K562 (cell line): ENCODE results near the gene TRIM24. TPM values are rescaled to one million over a fixed set of nuclear protein-coding genes. Genes with fewer than 3 reads are reported as not detected.

ENCODE experiments used
- ATAC-seq: fragments of 200-7000 bp; cut with Tn5 transposase; 3 replicates; pipeline ENCODE4 v1.9.1; 2020; ENCODE audit warnings: moderate library complexity
- BruUV-seq: library from RNA; stranded (reverse); fragments of 400-500 nt; replicated peaks from 2 replicates; lab custom pipeline; 2021; lab: Mats Ljungman, UMichigan
- CTCF ChIA-PET: fragments of 300-600 bp; formaldehyde crosslinking; extraction: SDS; loops from one replicate; lab custom pipeline; 2021; ENCODE audit warnings: low intra/inter-chr PET ratio; lab: Yijun Ruan, JAX
- POLR2A ChIA-PET: fragments of 300-600, 350-650 bp; sonication (Branson Sonifier 250); formaldehyde crosslinking; extraction: SDS; loops from one replicate; lab custom pipeline; 2021; ENCODE audit warnings: antibody characterized with exemption, inconsistent platforms; lab: Yijun Ruan, JAX
- DNase-seq, 4 experiments: peaks; one replicate each; pipeline versions ENCODE4 v3.0.0 to v3.0.0-alpha.2; 2011 to 2018; ENCODE audit warnings: low spot score in 3 of 4, mixed read lengths in 3 of 4; ENCODE audit errors: extremely low read depth in 1 of 4
- FAIRE-seq: peaks from 2 replicates; lab custom pipeline; 2011; peaks lifted over from hg19 to GRCh38; lab: Jason Lieb, UNC
- H2AFZ ChIP-seq: 2 replicates; pipeline ENCODE4 v1.6.0; 2011; ENCODE audit warnings: low read depth, low read length, control low read depth, inconsistent platforms
- H3K27ac ChIP-seq: fragments of 200-600 bp; 3 replicates; pipeline ENCODE4 v1.8.0; 2011; ENCODE audit warnings: low read depth, mild to moderate bottlenecking, control low read depth, inconsistent platforms, low read length, moderate library complexity, mixed read lengths; ENCODE audit errors: extremely low read depth
- H3K27me3 ChIP-seq, 2 experiments: fragments of 300-600 bp in 1 of 2; 2 replicates in 1 of 2; 3 replicates in 1 of 2; pipeline versions ENCODE4 v1.6.0 to v1.8.0; 2011; ENCODE audit warnings: inconsistent platforms in 2 of 2, low read length in 2 of 2, mild to moderate bottlenecking in 1 of 2, mixed read lengths in 1 of 2, moderate library complexity in 1 of 2; ENCODE audit not compliant: control insufficient read depth in 2 of 2, insufficient read depth in 2 of 2
- H3K36me3 ChIP-seq: fragments of 300-600 bp; 3 replicates; pipeline ENCODE4 v1.8.0; 2011; ENCODE audit warnings: mild to moderate bottlenecking, low read length, inconsistent platforms; ENCODE audit not compliant: control insufficient read depth, insufficient read depth
- H3K4me1 ChIP-seq, 2 experiments: fragments of 200-600 bp in 1 of 2; replicated peaks in 1 of 2; 2 replicates in 1 of 2; 3 replicates in 1 of 2; pipeline versions ENCODE4 v1.5.1 to v1.8.0; 2011; ENCODE audit warnings: inconsistent platforms in 2 of 2, low read length in 2 of 2, mild to moderate bottlenecking in 1 of 2, mixed read lengths in 1 of 2, moderate library complexity in 1 of 2; ENCODE audit not compliant: control insufficient read depth in 2 of 2, insufficient read depth in 2 of 2
- H3K4me2 ChIP-seq: 2 replicates; pipeline ENCODE4 v1.6.1; 2011; ENCODE audit warnings: low read length, control low read depth, inconsistent platforms, mixed read lengths; ENCODE audit not compliant: insufficient read depth
- H3K4me3 ChIP-seq: fragments of 200-600 bp; sonication (generic), shearing (Covaris generic); 2 replicates; pipeline ENCODE4 v1.5.1; 2016; ENCODE audit warnings: control low read depth, inconsistent platforms
- H3K79me2 ChIP-seq: fragments of 200-600 bp; 3 replicates; pipeline ENCODE4 v1.8.0; 2011; ENCODE audit warnings: low read length, inconsistent platforms; ENCODE audit not compliant: control insufficient read depth, insufficient read depth
- H3K9ac ChIP-seq, 2 experiments: 2 replicates each; pipeline versions ENCODE4 v1.6.0 to v1.6.1; 2011; ENCODE audit warnings: low read depth in 2 of 2, low read length in 2 of 2, control low read depth in 1 of 2, inconsistent platforms in 1 of 2, mild to moderate bottlenecking in 1 of 2, mixed read lengths in 1 of 2; ENCODE audit not compliant: insufficient read depth in 1 of 2
- H3K9me1 ChIP-seq: one replicate; pipeline ENCODE4 v1.6.0; 2011; ENCODE audit warnings: inconsistent platforms, mild to moderate bottlenecking, low read length, moderate library complexity; ENCODE audit not compliant: control insufficient read depth, insufficient read depth
- H3K9me3 ChIP-seq: replicated peaks from 2 replicates; pipeline ENCODE4 v1.5.1; 2011; ENCODE audit warnings: low read depth, low read length, inconsistent platforms; ENCODE audit not compliant: control insufficient read depth, insufficient read depth
- H4K20me1 ChIP-seq: replicated peaks from 2 replicates; pipeline ENCODE4 v1.6.1; 2011; ENCODE audit warnings: low read length, inconsistent platforms, mixed read lengths; ENCODE audit not compliant: control insufficient read depth, insufficient read depth
- AFF1 ChIP-seq, 2 experiments: fragments of 450-650 bp; IDR thresholded peaks; 2 replicates each; pipeline ENCODE4 v1.6.1; 2018; ENCODE audit warnings: mild to moderate bottlenecking in 2 of 2, low read depth in 1 of 2; ENCODE audit not compliant: partially characterized antibody in 2 of 2
- ARID1B ChIP-seq: fragments of 450-650 bp; IDR thresholded peaks from 2 replicates; pipeline ENCODE4 v1.6.1; 2016; ENCODE audit warnings: antibody characterized with exemption, mild to moderate bottlenecking, inconsistent platforms
- ELF2 ChIP-seq: fragments of 250-450 bp; sonication (Bioruptor Pico); IDR thresholded peaks from 2 replicates; pipeline ENCODE4 v1.5.0; 2021; ENCODE audit warnings: mild to moderate bottlenecking
- ID3 ChIP-seq, 2 experiments: fragments of 250-450 bp in 1 of 2; fragments of 450-650 bp in 1 of 2; sonication (Bioruptor Pico) in 1 of 2; IDR thresholded peaks; 2 replicates each; pipeline versions ENCODE4 v1.6.1 to v1.8.0; 2016 to 2021; ENCODE audit warnings: mild to moderate bottlenecking in 2 of 2, moderate library complexity in 2 of 2, missing compliant biosample characterization in 1 of 2, missing genetic modification characterization in 1 of 2
- SMARCA4 ChIP-seq: fragments of 450-650 bp; IDR thresholded peaks from 2 replicates; pipeline ENCODE4 v1.6.1; 2016
- ZNF398 ChIP-seq: fragments of 250-450 bp; sonication (Bioruptor Pico); IDR thresholded peaks from 2 replicates; pipeline ENCODE4 v1.8.0; 2021; ENCODE audit warnings: moderate library complexity, mild to moderate bottlenecking, inconsistent platforms
- ZNF668 ChIP-seq: fragments of 250-450 bp; sonication (Bioruptor Pico); IDR thresholded peaks from 2 replicates; pipeline ENCODE4 v1.8.0; 2022; ENCODE audit warnings: mild to moderate bottlenecking, inconsistent platforms
- ZNF740 ChIP-seq, 3 experiments: fragments of 200-800 bp in 1 of 3; sonication (Bioruptor generic) in 1 of 3; sonication (generic) in 1 of 3; formaldehyde crosslinking in 1 of 3; IDR thresholded peaks; 2 replicates each; pipeline versions ENCODE4 v1.6.1 to v1.8.0; 2016 to 2022; ENCODE audit warnings: mild to moderate bottlenecking in 2 of 3, missing compliant biosample characterization in 2 of 3, missing genetic modification characterization in 2 of 3, missing genetic modification reagents in 1 of 3
- WGBS: fragments of 100-300 bp; shearing (Covaris generic); methylation state at CpG from one replicate; pipeline ENCODE4 v1.1.6; 2016; ENCODE audit warnings: low coverage, mixed read lengths; ENCODE audit not compliant: insufficient coverage; ENCODE audit errors: missing lambda C conversion rate; 5-methylcytosine and 5-hydroxymethylcytosine counted together
- in situ Hi-C: fragments of 300-500 bp; cut with MboI; formaldehyde crosslinking; loops from 4 replicates; pipeline ENCODE4 v1.15.0; 2018; ENCODE audit warnings: inconsistent platforms, mixed read lengths
- intact Hi-C: fragments of 100-400 bp; cut with micrococcal nuclease; formaldehyde crosslinking; loops from 2 replicates; pipeline ENCODE4 v1.14.2; 2022
- polyA plus RNA-seq, 8 experiments: library from polyadenylated mRNA; depleted of rRNA in 4 of 8; stranded (reverse) in 5 of 8; unstranded in 3 of 8; fragments of >200 nt; fragmentation: Nextera tagmentation in 2 of 8; fragmentation: Illumina TruSeq in 1 of 8; extraction: Ambion mirVana in 2 of 8; extraction: Trizol in 1 of 8; gene quantifications; 2 replicates each; pipeline versions ENCODE4 v1.2.1 to v1.2.3, GENCODE V29; 2011 to 2014; ENCODE audit warnings: inconsistent platforms in 1 of 8, missing spikeins in 1 of 8
- total RNA-seq, 7 experiments: library from RNA; depleted of rRNA in 6 of 7; stranded (reverse); fragments of >200 nt in 6 of 7; fragmentation: Illumina TruSeq in 2 of 7; extraction: Trizol in 2 of 7; gene quantifications; 2 replicates each; pipeline versions ENCODE4 v1.2.1 to v1.2.3, GENCODE V29; 2011 to 2021; ENCODE audit warnings: low replicate concordance in 1 of 7

Gene TRIM24
- total and polyA plus RNA-seq, 9 of the 15 experiments (the other 6 are each of a cell fraction or from before 2014, with no cell fraction given) = 13.4 to 74.0 (median 41.7) TPM

GRCh38 chr7:138515001-138515528 is 55.0 kb downstream of the TRIM24 start:
- H4K20me1 ChIP-seq = no peaks in the 10 kb centered on the region
- H2AFZ ChIP-seq = no peak overlapping the region
- ATAC-seq = peak; percentile 78
- ChIA-PET POLR2A (interaction anchor here (0.9 kb wide), 1 partner anchor 9 kb away, joined by 3 read pairs; no protein-coding TSS in a partner anchor), CTCF (no interaction called here)
- no peak for FAIRE-seq
- no peak overlapping the region for H3K4me3 ChIP-seq
- peaks cover 83% of the 10 kb centered on the region for H3K36me3 ChIP-seq
- no peaks in the 10 kb centered on the region for H3K27me3 ChIP-seq
- H3K9me3 ChIP-seq = peaks cover 9% of the 10 kb centered on the region
- no peak overlapping the region for H3K9ac ChIP-seq
- H3K79me2 ChIP-seq = peaks cover 33% of the 10 kb centered on the region
- peak in 1 of 4 experiments; percentile 27 for DNase-seq
- H3K9me1 ChIP-seq = no peaks in the 10 kb centered on the region
- intact Hi-C loops (no loop called here), in situ Hi-C loops (no loop called here)
- 0 out of 3 replicates have a peak overlapping the region, but pooled peaks have one; percentile 9 for H3K27ac ChIP-seq
- H3K4me2 ChIP-seq = no peak overlapping the region
- no peaks in the 10 kb centered on the region; a peak in 1 of 5 replicates for H3K4me1 ChIP-seq
- 69% methylated on average over 7 of the region's 7 CpGs for WGBS
- BruUV-seq = no TSS peak
- TF ChIP-seq ZNF398 (CRISPR knock-in tag) (no peak), ZNF668 (CRISPR knock-in tag) (0 out of 2 replicates have a peak, but pooled peaks have one; percentile 22), ARID1B (peak; percentile 36), AFF1 (IDR thresholded peaks at IDR 0.05; ENCODE audit: low read depth in 1 of 2, partially characterized antibody in 2 of 2) (no peak), ID3 (CRISPR knock-in tag; IDR thresholded peaks at IDR 0.05) (no peak), ID3 (tag; IDR thresholded peaks at IDR 0.05) (0 out of 2 replicates have a peak, but pooled peaks have one; percentile 28), ELF2 (CRISPR knock-in tag) (no peak), SMARCA4 (no peak), ZNF740 (CRISPR knock-in tag; IDR thresholded peaks at IDR 0.05) (no peak), ZNF740 (tag; IDR thresholded peaks at IDR 0.05) (no peak)
